ENCODE measurements around the gene TMEM130.

The TMEM130 gene

DNA sequence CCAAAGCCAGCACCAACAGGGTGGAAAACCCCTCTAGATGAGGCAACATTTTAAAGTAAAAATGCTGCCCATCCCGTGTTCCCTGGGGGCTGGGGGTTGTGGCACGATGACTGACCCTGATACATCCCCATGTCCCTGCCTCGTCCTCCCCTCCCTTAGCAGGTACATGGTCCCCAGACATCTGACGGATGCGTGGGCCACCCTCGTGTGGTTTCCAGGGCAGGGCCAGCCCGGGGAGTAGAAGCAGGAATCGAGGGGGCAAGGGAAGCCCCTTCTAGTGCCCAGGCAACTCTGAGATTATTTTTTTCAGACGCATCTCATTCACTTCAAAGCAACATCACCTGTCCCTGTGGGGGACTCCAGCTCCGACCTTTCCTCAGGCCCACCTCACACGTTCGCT, 3.5 kb downstream of the TMEM130 start:
- TF ChIP-seq, protein P1, sequence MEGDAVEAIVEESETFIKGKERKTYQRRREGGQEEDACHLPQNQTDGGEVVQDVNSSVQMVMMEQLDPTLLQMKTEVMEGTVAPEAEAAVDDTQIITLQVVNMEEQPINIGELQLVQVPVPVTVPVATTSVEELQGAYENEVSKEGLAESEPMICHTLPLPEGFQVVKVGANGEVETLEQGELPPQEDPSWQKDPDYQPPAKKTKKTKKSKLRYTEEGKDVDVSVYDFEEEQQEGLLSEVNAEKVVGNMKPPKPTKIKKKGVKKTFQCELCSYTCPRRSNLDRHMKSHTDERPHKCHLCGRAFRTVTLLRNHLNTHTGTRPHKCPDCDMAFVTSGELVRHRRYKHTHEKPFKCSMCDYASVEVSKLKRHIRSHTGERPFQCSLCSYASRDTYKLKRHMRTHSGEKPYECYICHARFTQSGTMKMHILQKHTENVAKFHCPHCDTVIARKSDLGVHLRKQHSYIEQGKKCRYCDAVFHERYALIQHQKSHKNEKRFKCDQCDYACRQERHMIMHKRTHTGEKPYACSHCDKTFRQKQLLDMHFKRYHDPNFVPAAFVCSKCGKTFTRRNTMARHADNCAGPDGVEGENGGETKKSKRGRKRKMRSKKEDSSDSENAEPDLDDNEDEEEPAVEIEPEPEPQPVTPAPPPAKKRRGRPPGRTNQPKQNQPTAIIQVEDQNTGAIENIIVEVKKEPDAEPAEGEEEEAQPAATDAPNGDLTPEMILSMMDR (IDR thresholded peaks at IDR 0.05) = no peak
- H3K4me3 ChIP-seq = no peak overlapping the region

DNA sequence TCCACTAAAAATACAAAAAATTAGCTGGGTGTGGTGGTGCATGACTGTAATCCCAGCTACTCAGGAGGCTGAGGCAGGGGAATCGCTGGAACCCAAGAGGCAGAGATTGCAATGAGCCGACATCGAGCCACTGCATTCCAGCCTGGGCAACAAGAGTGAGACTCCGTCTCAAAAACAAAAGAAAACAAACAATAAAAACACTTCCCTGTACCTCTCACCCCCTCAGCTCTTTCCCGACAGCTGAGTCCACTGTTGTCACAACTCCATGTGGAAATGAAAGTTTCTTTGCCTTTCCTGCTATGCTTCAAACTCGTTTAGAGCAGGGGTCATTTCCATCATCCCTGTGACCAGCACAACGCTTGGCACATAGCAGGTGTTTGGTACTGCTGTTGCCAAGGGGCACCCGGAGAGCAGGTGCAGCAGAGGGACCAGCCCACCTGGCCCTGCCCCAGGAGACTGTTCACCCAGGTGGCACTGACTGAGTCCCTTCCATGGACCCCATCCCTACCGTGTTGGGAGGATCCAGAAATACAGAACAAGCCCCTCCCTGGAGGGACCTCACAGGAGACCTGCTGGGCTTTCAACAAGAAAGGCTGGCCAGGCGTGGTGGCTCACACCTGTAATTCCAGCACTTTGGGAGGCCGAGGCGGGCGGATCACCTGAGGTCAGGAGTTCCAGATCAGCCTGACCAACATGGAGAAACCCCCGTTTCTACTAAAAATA, 4.9 kb downstream of the TMEM130 start:
- Histone ChIP-seq H3K36me3 (no peaks in the 10 kb centered on the region), H3K4me1 (peaks cover 0 to 60% (median 27%) of the 10 kb centered on the region in 4 donors), H3K27ac (peak overlapping the region; percentile 3 to 55), H3K27me3 (no peaks in the 10 kb centered on the region), H3K4me3 (no peak overlapping the region), H3K9me3 (no peaks in the 10 kb centered on the region)
- no peak for DNase-seq
- TF ChIP-seq, protein P1 (IDR thresholded peaks at IDR 0.05) = no peak
- intact Hi-C loops (cut with DNase I; ENCODE audit: low total_unique reads) = no loop called here

More for the DNA sequence above, 3.5 kb downstream of the TMEM130 start:
- H3K9me3 ChIP-seq = no peaks in the 10 kb centered on the region
- peaks cover 0 to 70% (median 35%) of the 10 kb centered on the region in 4 donors for H3K4me1 ChIP-seq
- intact Hi-C loops (cut with DNase I; ENCODE audit: low total_unique reads) = no loop called here
- DNase-seq = no peak
- no peaks in the 10 kb centered on the region for H3K27me3 ChIP-seq
- no peaks in the 10 kb centered on the region for H3K36me3 ChIP-seq
- peak overlapping the region; percentile 62 to 86 for H3K27ac ChIP-seq

DNA sequence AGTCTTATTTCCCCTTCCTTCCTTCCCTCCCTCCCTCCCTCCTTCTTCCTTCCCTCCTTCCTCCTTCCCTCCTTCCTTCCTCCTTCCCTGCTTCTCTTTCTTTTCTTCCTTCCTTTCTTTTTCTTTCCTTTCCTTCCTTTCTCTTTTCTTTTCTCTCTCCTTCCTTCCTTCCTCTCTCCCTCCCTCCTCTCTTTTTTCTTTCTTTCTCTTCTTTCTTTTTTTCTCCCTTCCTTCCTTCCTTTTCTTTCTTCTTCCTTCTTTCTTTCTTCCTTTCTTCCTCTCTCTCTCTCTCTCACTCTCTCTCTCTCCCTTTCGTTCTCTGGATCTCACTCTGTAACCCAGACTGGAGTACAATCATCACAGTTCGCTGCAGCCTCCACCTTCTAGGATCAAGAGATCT, 6.2 kb downstream of the TMEM130 start:
- Histone ChIP-seq H3K9me3 (no peaks in the 10 kb centered on the region), H3K27me3 (no peaks in the 10 kb centered on the region), H3K4me1 (peaks cover 0 to 49% (median 23%) of the 10 kb centered on the region in 4 donors), H3K27ac (peak overlapping the region in 1 of 2 donors; percentile 55), H3K4me3 (no peak overlapping the region), H3K36me3 (no peaks in the 10 kb centered on the region)
- no peak for DNase-seq
- TF ChIP-seq, protein P1 (IDR thresholded peaks at IDR 0.05) = no peak
- intact Hi-C loops (cut with DNase I; ENCODE audit: low total_unique reads) = no loop called here

DNA sequence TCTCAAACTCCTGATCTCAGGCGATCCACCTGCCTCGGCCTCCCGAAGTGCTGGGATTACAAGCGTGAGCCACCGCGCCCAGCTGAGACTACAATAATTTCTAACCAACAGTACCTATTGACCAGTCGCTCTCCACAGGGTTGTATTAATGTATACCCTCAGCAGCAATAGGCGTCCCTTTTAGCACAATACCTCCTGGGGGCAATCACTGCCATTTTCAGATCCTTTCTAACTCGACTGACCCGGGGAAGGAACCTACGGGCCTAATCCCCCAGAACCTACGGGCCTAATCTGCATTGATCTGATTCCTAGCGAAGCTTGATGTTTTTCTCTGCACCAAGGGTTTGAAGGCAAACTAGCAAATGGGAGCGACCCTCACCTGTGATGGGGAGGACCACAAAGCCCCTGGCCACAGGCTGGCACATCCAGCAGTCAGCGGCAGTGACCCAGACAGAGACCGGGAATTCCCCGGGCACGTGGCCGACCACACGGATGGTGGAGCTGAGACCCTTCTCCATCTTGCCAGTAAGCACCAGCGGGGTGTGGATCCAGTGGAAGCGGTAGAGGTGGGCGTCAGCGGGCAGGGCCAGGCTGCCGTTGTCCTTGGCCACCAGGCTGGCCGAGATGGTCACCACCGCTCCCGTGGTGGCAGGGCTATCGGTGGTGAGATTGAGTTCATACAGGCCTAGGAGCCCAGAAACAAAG, 6.9 kb downstream of the TMEM130 start:
- Histone ChIP-seq H3K27me3 (no peaks in the 10 kb centered on the region), H3K4me3 (no peak overlapping the region), H3K36me3 (no peaks in the 10 kb centered on the region), H3K27ac (no peak overlapping the region), H3K9me3 (no peaks in the 10 kb centered on the region), H3K4me1 (peaks cover 0 to 42% (median 19%) of the 10 kb centered on the region in 4 donors)
- intact Hi-C loops (cut with DNase I; ENCODE audit: low total_unique reads) = no loop called here
- TF ChIP-seq, protein P1 (IDR thresholded peaks at IDR 0.05) = no peak
- DNase-seq = no peak

DNA sequence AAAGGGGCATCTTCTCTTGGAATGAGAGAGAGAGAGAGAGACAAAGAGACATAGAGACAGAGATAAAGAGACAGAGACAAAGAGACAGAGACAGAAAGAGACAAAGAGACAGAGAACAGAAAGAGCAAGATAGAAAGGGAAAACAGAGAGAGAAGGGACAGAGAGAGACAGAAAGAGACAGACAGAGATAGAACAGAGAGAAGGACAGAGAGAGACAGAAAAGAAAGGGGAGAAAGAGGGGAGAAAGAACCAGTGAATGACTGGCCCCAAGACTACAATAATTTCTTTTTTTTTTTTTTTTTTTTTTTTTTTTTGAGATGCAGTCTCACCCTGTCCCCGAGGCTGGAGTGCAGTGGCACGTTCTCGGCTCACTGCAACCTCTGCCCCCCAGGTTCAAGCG, 7.6 kb downstream of the TMEM130 start:
- H3K27me3 ChIP-seq = no peaks in the 10 kb centered on the region
- peaks cover 0 to 35% (median 13%) of the 10 kb centered on the region in 4 donors for H3K4me1 ChIP-seq
- no peak for DNase-seq
- TF ChIP-seq, protein P1 (IDR thresholded peaks at IDR 0.05) = no peak
- no peaks in the 10 kb centered on the region for H3K36me3 ChIP-seq
- H3K27ac ChIP-seq = no peak overlapping the region
- H3K4me3 ChIP-seq = no peak overlapping the region
- H3K9me3 ChIP-seq = no peaks in the 10 kb centered on the region
- intact Hi-C loops (cut with DNase I; ENCODE audit: low total_unique reads) = no loop called here

Measured in tibial artery (tissue), 4 donors.